GM18511 (cell line): ENCODE data around the gene TFB2M.
A peak's percentile ranks its signal among the peaks of the same experiment; 100 is the strongest.

Experiments used
- ATAC-seq: cut with Tn5 transposase; IDR thresholded peaks from one replicate; pipeline ENCODE4 v1.9.1; 2021; ENCODE audit warnings: mild to moderate bottlenecking, moderate library complexity; ENCODE audit not compliant: unreplicated experiment

Gene TFB2M

GRCh38 chr1:246559310-246559709 is 6.8 kb downstream of the TFB2M start:
- ATAC-seq: no peak

- no peak for ATAC-seq
Observed at GRCh38 chr1:246558041-246558440, 8.0 kb downstream of the TFB2M start.

- ATAC-seq: no peak
Observed at GRCh38 chr1:246554201-246554600, 11.9 kb downstream of the TFB2M start.

- ATAC-seq: no peak
Observed at GRCh38 chr1:246552110-246552509, 14.0 kb downstream of the TFB2M start.

GRCh38 chr1:246550402-246550801 is 15.7 kb downstream of the TFB2M start:
- ATAC-seq: no peak

- ATAC-seq: no peak
Observed at GRCh38 chr1:246549665-246550064, 16.4 kb downstream of the TFB2M start.

GRCh38 chr1:246544001-246544400 is 22.1 kb downstream of the TFB2M start:
- ATAC-seq: no peak

- ATAC-seq: no peak
Observed at GRCh38 chr1:246540738-246541491, 25.1 kb downstream of the TFB2M start.

GRCh38 chr1:246537887-246538286 is 28.2 kb downstream of the TFB2M start:
- ATAC-seq: no peak

GRCh38 chr1:246537441-246537840 is 28.6 kb downstream of the TFB2M start:
- no peak for ATAC-seq

- no peak for ATAC-seq
Observed at GRCh38 chr1:246534114-246534513, 31.9 kb downstream of the TFB2M start.

GRCh38 chr1:246533371-246533905 is 32.6 kb downstream of the TFB2M start:
- no peak for ATAC-seq

GRCh38 chr1:246532519-246532918 is 33.5 kb downstream of the TFB2M start:
- ATAC-seq: no peak

- no peak for ATAC-seq
Observed at GRCh38 chr1:246530482-246530881, 35.6 kb downstream of the TFB2M start.

- no peak for ATAC-seq
Observed at GRCh38 chr1:246528933-246529731, 36.9 kb downstream of the TFB2M start.

GRCh38 chr1:246527402-246528088 is 38.5 kb downstream of the TFB2M start:
- peak; percentile 87 for ATAC-seq

- no peak for ATAC-seq
Observed at GRCh38 chr1:246526915-246527314, 39.1 kb downstream of the TFB2M start.

- no peak for ATAC-seq
Observed at GRCh38 chr1:246526380-246526779, 39.7 kb downstream of the TFB2M start.

GRCh38 chr1:246519514-246519913 is 46.5 kb downstream of the TFB2M start:
- ATAC-seq: no peak

GRCh38 chr1:246518456-246519205 is 47.4 kb downstream of the TFB2M start:
- ATAC-seq: no peak

- ATAC-seq: no peak
Observed at GRCh38 chr1:246517391-246517790, 48.7 kb downstream of the TFB2M start.
